SKM-1 (cell line): ENCODE results near the gene BICD2.

ENCODE experiments used
- DNase-seq: peaks from one replicate; lab custom pipeline; 2025; ENCODE audit not compliant: unreplicated experiment; lab: John Stamatoyannopoulos, UW

Gene BICD2

GRCh38 chr9:92716557-92716956 lies 48.1 kb downstream of the BICD2 start:
- DNase-seq, result no peak

- no peak for DNase-seq
Observed at GRCh38 chr9:92715488-92716231, 49.0 kb downstream of the BICD2 start.

GRCh38 chr9:92714787-92715487 lies 49.7 kb downstream of the BICD2 start:
- no peak for DNase-seq

GRCh38 chr9:92714016-92714415 lies 50.6 kb downstream of the BICD2 start:
- DNase-seq, result no peak

GRCh38 chr9:92713528-92713927 lies 51.1 kb downstream of the BICD2 start:
- DNase-seq, result no peak

GRCh38 chr9:92712767-92713166 lies 51.9 kb downstream of the BICD2 start:
- DNase-seq, result no peak

- DNase-seq, result no peak
Observed at GRCh38 chr9:92711844-92712243, 52.8 kb downstream of the BICD2 start.

GRCh38 chr9:92711146-92711545 lies 53.5 kb downstream of the BICD2 start:
- no peak for DNase-seq

GRCh38 chr9:92710368-92710767 lies 54.3 kb downstream of the BICD2 start:
- no peak for DNase-seq

- DNase-seq, result no peak
Observed at GRCh38 chr9:92709954-92710353, 54.7 kb downstream of the BICD2 start.

- no peak for DNase-seq
Observed at GRCh38 chr9:92709240-92709639, 55.4 kb downstream of the BICD2 start.

- DNase-seq, result no peak
Observed at GRCh38 chr9:92707530-92707929, 57.1 kb downstream of the BICD2 start.

- no peak for DNase-seq
Observed at GRCh38 chr9:92706218-92706940, 58.3 kb downstream of the BICD2 start.

- DNase-seq, result no peak
Observed at GRCh38 chr9:92704528-92704927, 60.1 kb downstream of the BICD2 start.

- DNase-seq, result no peak
Observed at GRCh38 chr9:92696619-92697018, 68.0 kb downstream of the BICD2 start.

GRCh38 chr9:92686954-92687353 lies 77.7 kb downstream of the BICD2 start:
- no peak for DNase-seq

- no peak for DNase-seq
Observed at GRCh38 chr9:92685022-92685421, 79.6 kb downstream of the BICD2 start.

- no peak for DNase-seq
Observed at GRCh38 chr9:92682269-92682668, 82.4 kb downstream of the BICD2 start.

GRCh38 chr9:92680166-92681119 lies 84.2 kb downstream of the BICD2 start:
- DNase-seq, result no peak

- no peak for DNase-seq
Observed at GRCh38 chr9:92679413-92680165, 85.0 kb downstream of the BICD2 start.
